GM12891 (cell line): ENCODE data around the gene MLLT10.

Experiments used
- DNase-seq: peaks from one replicate; pipeline ENCODE4 v3.0.0; 2011; ENCODE audit warnings: low spot score; ENCODE audit not compliant: insufficient read length
- FAIRE-seq: peaks from 2 replicates; lab custom pipeline; 2011; peaks lifted over from hg19 to GRCh38; lab: Jason Lieb, UNC
- POLR2AphosphoS5 ChIP-seq: IDR thresholded peaks from 2 replicates; pipeline ENCODE4 v1.6.1; 2011; ENCODE audit warnings: low read depth, low read length, control low read depth
- SPI1 ChIP-seq: IDR thresholded peaks from 2 replicates; pipeline ENCODE4 v1.6.1; 2011; ENCODE audit warnings: low read depth, low read length, control low read depth
- TAF1 ChIP-seq: IDR thresholded peaks from 2 replicates; pipeline ENCODE4 v1.6.1; 2011; ENCODE audit warnings: low read depth, low read length, control low read depth

MLLT10 gene

GRCh38 chr10:21776883-21777282 lies 242.9 kb downstream of the MLLT10 start:
- DNase-seq (no peak), FAIRE-seq (no peak)
- TF ChIP-seq POLR2AphosphoS5 = no peak
- TF ChIP-seq TAF1 = no peak

GRCh38 chr10:21791276-21791675 lies 257.2 kb downstream of the MLLT10 start:
- no peak for FAIRE-seq
- no peak for TF ChIP-seq SPI1
- DNase-seq = no peak
